Skeletal muscle satellite cell (primary cell): ENCODE measurements around the gene SH3BP4.

ENCODE experiments used
- H3K27me3 ChIP-seq: 2 replicates; pipeline ENCODE4 v1.7.0; 2013; ENCODE audit warnings: low read length; ENCODE audit not compliant: control insufficient read depth, insufficient read depth
- H3K36me3 ChIP-seq: 2 replicates; pipeline ENCODE4 v1.7.0; 2013; ENCODE audit warnings: mild to moderate bottlenecking, control low read depth, low read length; ENCODE audit not compliant: insufficient read depth
- H3K4me1 ChIP-seq: 2 replicates; pipeline ENCODE4 v1.7.0; 2013; ENCODE audit warnings: low read length; ENCODE audit not compliant: control insufficient read depth, insufficient read depth
- H3K4me2 ChIP-seq: 2 replicates; pipeline ENCODE4 v1.7.0; 2013; ENCODE audit warnings: mild to moderate bottlenecking, low read length
- H3K4me3 ChIP-seq: 2 replicates; pipeline ENCODE4 v1.7.0; 2013; ENCODE audit warnings: low read length
- H3K9ac ChIP-seq: 2 replicates; pipeline ENCODE4 v1.7.0; 2013; ENCODE audit warnings: mild to moderate bottlenecking, low read depth, low read length, moderate library complexity
- H3K9me3 ChIP-seq: replicated peaks from 2 replicates; pipeline ENCODE4 v1.7.0; 2013; ENCODE audit warnings: mild to moderate bottlenecking, control low read depth, low read length

Gene SH3BP4

GRCh38 chr2:234950435-234950729 is 1.4 kb upstream of the SH3BP4 start:
- H3K4me2 ChIP-seq = peak overlapping the region; percentile 89
- H3K36me3 ChIP-seq = peaks cover 18% of the 10 kb centered on the region
- no peaks in the 10 kb centered on the region for H3K27me3 ChIP-seq
- H3K4me3 ChIP-seq = peak overlapping the region; percentile 69
- peak overlapping the region; percentile 94 for H3K9ac ChIP-seq
- H3K4me1 ChIP-seq = peaks cover 46% of the 10 kb centered on the region
- no peaks in the 10 kb centered on the region for H3K9me3 ChIP-seq

- Histone ChIP-seq H3K4me2 (peak overlapping the region; percentile 89), H3K9ac (peak overlapping the region; percentile 94), H3K36me3 (peaks cover 23% of the 10 kb centered on the region), H3K4me3 (peak overlapping the region; percentile 69), H3K9me3 (no peaks in the 10 kb centered on the region), H3K4me1 (peaks cover 52% of the 10 kb centered on the region), H3K27me3 (no peaks in the 10 kb centered on the region)
These were observed 820 bp upstream of the SH3BP4 start for GRCh38 chr2:234950730-234951663.

GRCh38 chr2:234952270-234953115 is 676 bp downstream of the SH3BP4 start:
- Histone ChIP-seq H3K27me3 (no peaks in the 10 kb centered on the region), H3K9me3 (no peaks in the 10 kb centered on the region), H3K4me3 (peak overlapping the region; percentile 71), H3K4me1 (peaks cover 66% of the 10 kb centered on the region), H3K4me2 (peak overlapping the region; percentile 80), H3K36me3 (peaks cover 26% of the 10 kb centered on the region), H3K9ac (peak overlapping the region; percentile 99)

- Histone ChIP-seq H3K9me3 (no peaks in the 10 kb centered on the region), H3K4me3 (peak overlapping the region; percentile 71), H3K36me3 (peaks cover 26% of the 10 kb centered on the region), H3K4me1 (peaks cover 75% of the 10 kb centered on the region), H3K9ac (peak overlapping the region; percentile 99), H3K27me3 (no peaks in the 10 kb centered on the region), H3K4me2 (peak overlapping the region; percentile 80)
These were observed 1.6 kb downstream of the SH3BP4 start for GRCh38 chr2:234953116-234954031.

GRCh38 chr2:234954551-234954992 is 2.8 kb downstream of the SH3BP4 start:
- H3K4me2 ChIP-seq = peak overlapping the region; percentile 80
- peak overlapping the region; percentile 71 for H3K4me3 ChIP-seq
- no peaks in the 10 kb centered on the region for H3K9me3 ChIP-seq
- H3K9ac ChIP-seq = peak overlapping the region; percentile 99
- no peaks in the 10 kb centered on the region for H3K27me3 ChIP-seq
- H3K36me3 ChIP-seq = peaks cover 26% of the 10 kb centered on the region
- peaks cover 69% of the 10 kb centered on the region for H3K4me1 ChIP-seq

- Histone ChIP-seq H3K27me3 (no peaks in the 10 kb centered on the region), H3K4me3 (peak overlapping the region; percentile 71), H3K9ac (no peak overlapping the region), H3K9me3 (no peaks in the 10 kb centered on the region), H3K36me3 (peaks cover 26% of the 10 kb centered on the region), H3K4me2 (peak overlapping the region; percentile 80), H3K4me1 (peaks cover 71% of the 10 kb centered on the region)
These were observed 3.3 kb downstream of the SH3BP4 start for GRCh38 chr2:234955091-234955591.

GRCh38 chr2:234955971-234956509 is 4.2 kb downstream of the SH3BP4 start:
- Histone ChIP-seq H3K4me1 (peaks cover 71% of the 10 kb centered on the region), H3K27me3 (no peaks in the 10 kb centered on the region), H3K4me3 (no peak overlapping the region), H3K9me3 (no peaks in the 10 kb centered on the region), H3K4me2 (peak overlapping the region; percentile 58), H3K9ac (no peak overlapping the region), H3K36me3 (peaks cover 32% of the 10 kb centered on the region)

GRCh38 chr2:234957834-234958135 is 6.0 kb downstream of the SH3BP4 start:
- Histone ChIP-seq H3K9me3 (no peaks in the 10 kb centered on the region), H3K9ac (peak overlapping the region; percentile 47), H3K4me3 (peak overlapping the region; percentile 17), H3K27me3 (no peaks in the 10 kb centered on the region), H3K4me2 (peak overlapping the region; percentile 58), H3K4me1 (peaks cover 67% of the 10 kb centered on the region), H3K36me3 (peaks cover 30% of the 10 kb centered on the region)

GRCh38 chr2:234958311-234958710 is 6.5 kb downstream of the SH3BP4 start:
- H3K4me1 ChIP-seq = peaks cover 72% of the 10 kb centered on the region
- no peaks in the 10 kb centered on the region for H3K9me3 ChIP-seq
- H3K4me2 ChIP-seq = no peak overlapping the region
- H3K9ac ChIP-seq = peak overlapping the region; percentile 47
- no peak overlapping the region for H3K4me3 ChIP-seq
- H3K27me3 ChIP-seq = no peaks in the 10 kb centered on the region
- H3K36me3 ChIP-seq = peaks cover 30% of the 10 kb centered on the region

GRCh38 chr2:234958746-234959395 is 7.1 kb downstream of the SH3BP4 start:
- Histone ChIP-seq H3K9ac (no peak overlapping the region), H3K4me1 (peaks cover 72% of the 10 kb centered on the region), H3K9me3 (no peaks in the 10 kb centered on the region), H3K27me3 (no peaks in the 10 kb centered on the region), H3K36me3 (peaks cover 30% of the 10 kb centered on the region), H3K4me3 (no peak overlapping the region), H3K4me2 (no peak overlapping the region)
